HepG2 (cell line): ENCODE measurements around the gene ANKLE1. TPM values are rescaled to one million over a fixed set of nuclear protein-coding genes. Genes with fewer than 3 reads are reported as not detected.

ENCODE experiments used
- ATAC-seq: fragments of 200-7000 bp; cut with Tn5 transposase; 3 replicates; pipeline ENCODE4 v1.9.1; 2020; ENCODE audit warnings: mild to moderate bottlenecking, moderate library complexity
- BruUV-seq: library from RNA; stranded (reverse); fragments of 400-500 nt; replicated peaks from 2 replicates; lab custom pipeline; 2021; lab: Mats Ljungman, UMichigan
- CTCF ChIA-PET: fragments of 300-600 bp; formaldehyde crosslinking; extraction: SDS; loops from one replicate; lab custom pipeline; 2021; ENCODE audit warnings: low total read pairs, inconsistent platforms, low intra/inter-chr PET ratio; lab: Yijun Ruan, JAX
- POLR2A ChIA-PET: fragments of 350-600 bp; sonication (Branson Sonifier 250); formaldehyde crosslinking; loops from one replicate; lab custom pipeline; 2020; ENCODE audit warnings: antibody characterized with exemption, inconsistent platforms; lab: Yijun Ruan, JAX
- DNase-seq: peaks from one replicate; pipeline ENCODE4 v3.0.0-alpha.2; 2015; ENCODE audit warnings: low spot score
- FAIRE-seq: peaks from 3 replicates; lab custom pipeline; 2011; peaks lifted over from hg19 to GRCh38; lab: Jason Lieb, UNC
- H2AFZ ChIP-seq: one replicate; pipeline ENCODE4 v1.6.1; 2011; ENCODE audit warnings: low read length, inconsistent platforms
- H3K27ac ChIP-seq: fragments of 300-600 bp; 3 replicates; pipeline ENCODE4 v1.8.0; 2011; ENCODE audit warnings: mixed run types, mild to moderate bottlenecking, mixed read lengths, low read length, inconsistent platforms; ENCODE audit not compliant: insufficient read depth; ENCODE audit errors: extremely low read length
- H3K27me3 ChIP-seq, 2 experiments: fragments of 200-600 bp in 1 of 2; 2 replicates in 1 of 2; 3 replicates in 1 of 2; pipeline versions ENCODE4 v1.6.0 to v1.8.0; 2011; ENCODE audit warnings: low read length in 2 of 2, mild to moderate bottlenecking in 2 of 2, moderate library complexity in 2 of 2, inconsistent platforms in 1 of 2; ENCODE audit not compliant: insufficient read depth in 2 of 2, control insufficient read depth in 1 of 2
- H3K36me3 ChIP-seq, 2 experiments: fragments of 200-600 bp in 1 of 2; replicated peaks in 1 of 2; 2 replicates in 1 of 2; 3 replicates in 1 of 2; pipeline versions ENCODE4 v1.5.1 to v1.8.0; 2011; ENCODE audit warnings: low read length in 2 of 2, inconsistent platforms in 1 of 2; ENCODE audit not compliant: insufficient read depth in 2 of 2, control insufficient read depth in 1 of 2
- H3K4me1 ChIP-seq: 2 replicates; pipeline ENCODE4 v1.5.1; 2012; ENCODE audit warnings: low read length, inconsistent platforms; ENCODE audit not compliant: insufficient read depth
- H3K4me2 ChIP-seq: 2 replicates; pipeline ENCODE4 v1.6.0; 2011; ENCODE audit warnings: low read depth, low read length, inconsistent platforms
- H3K4me3 ChIP-seq, 3 experiments: fragments of 200-600 bp in 1 of 3; sonication (generic), shearing (Covaris generic) in 1 of 3; replicated peaks in 1 of 3; 2 replicates each; pipeline ENCODE4 v1.5.1; 2011 to 2016; ENCODE audit warnings: low read length in 3 of 3, inconsistent platforms in 2 of 3, low read depth in 2 of 3, mild to moderate bottlenecking in 2 of 3, control low read depth in 1 of 3, mixed read lengths in 1 of 3; ENCODE audit not compliant: insufficient read depth in 1 of 3
- H3K79me2 ChIP-seq: one replicate; pipeline ENCODE4 v1.6.1; 2011; ENCODE audit warnings: low read length, inconsistent platforms; ENCODE audit not compliant: insufficient read depth
- H3K9ac ChIP-seq: 2 replicates; pipeline ENCODE4 v1.6.0; 2011; ENCODE audit warnings: mild to moderate bottlenecking, low read depth, low read length, inconsistent platforms; ENCODE audit not compliant: insufficient read depth
- H3K9me3 ChIP-seq: 2 replicates; pipeline ENCODE4 v1.5.1; 2012; ENCODE audit warnings: mild to moderate bottlenecking, low read length
- H4K20me1 ChIP-seq: 2 replicates; pipeline ENCODE4 v1.6.0; 2011; ENCODE audit warnings: inconsistent platforms, mild to moderate bottlenecking, low read length, moderate library complexity; ENCODE audit not compliant: insufficient read depth
- ARID4A ChIP-seq: sonication (generic); formaldehyde crosslinking; IDR thresholded peaks from 2 replicates; pipeline ENCODE4 v1.5.0; 2020; ENCODE audit warnings: mild to moderate bottlenecking, missing genetic modification reagents, borderline replicate concordance
- ATAD3A ChIP-seq: sonication (generic); formaldehyde crosslinking; IDR thresholded peaks from 2 replicates; pipeline ENCODE4 v1.4.0; 2020; ENCODE audit warnings: missing genetic modification reagents
- GATAD2A ChIP-seq: IDR thresholded peaks from 2 replicates; pipeline ENCODE4 v1.6.1; 2016
- HCFC1 ChIP-seq: fragments of 150-350 bp; IDR thresholded peaks from 2 replicates; pipeline ENCODE4 v1.6.1; 2014; ENCODE audit warnings: low read depth, low read length
- HES4 ChIP-seq: sonication (generic); formaldehyde crosslinking; IDR thresholded peaks from 2 replicates; pipeline ENCODE4 v1.9.0; 2021; ENCODE audit warnings: mild to moderate bottlenecking, missing genetic modification reagents, borderline replicate concordance
- HMGXB4 ChIP-seq, 2 experiments: sonication (generic) in 1 of 2; formaldehyde crosslinking in 1 of 2; IDR thresholded peaks; 2 replicates each; pipeline versions ENCODE4 v1.4.0 to v1.6.1; 2018 to 2020; ENCODE audit warnings: missing genetic modification reagents in 2 of 2, borderline replicate concordance in 1 of 2, low read depth in 1 of 2, mild to moderate bottlenecking in 1 of 2, missing biosample characterization in 1 of 2
- MZF1 ChIP-seq: sonication (generic); formaldehyde crosslinking; IDR thresholded peaks from 2 replicates; pipeline ENCODE4 v1.8.1; 2023; ENCODE audit warnings: mild to moderate bottlenecking, missing genetic modification reagents, borderline replicate concordance
- SAP130 ChIP-seq: IDR thresholded peaks from 2 replicates; pipeline ENCODE4 v1.6.1; 2016; ENCODE audit warnings: low read depth
- SNAPC2 ChIP-seq: sonication (generic); formaldehyde crosslinking; IDR thresholded peaks from 2 replicates; pipeline ENCODE4 v1.8.1; 2022; ENCODE audit warnings: mild to moderate bottlenecking, missing genetic modification reagents
- ZBTB26 ChIP-seq: IDR thresholded peaks from 2 replicates; pipeline ENCODE4 v1.6.1; 2016; ENCODE audit warnings: missing compliant biosample characterization, missing genetic modification reagents, borderline replicate concordance
- ZFY ChIP-seq: sonication (generic); formaldehyde crosslinking; IDR thresholded peaks from 2 replicates; pipeline ENCODE4 v1.4.0; 2020; ENCODE audit warnings: missing genetic modification reagents
- ZNF225 ChIP-seq: sonication (generic); formaldehyde crosslinking; IDR thresholded peaks from 2 replicates; pipeline ENCODE4 v1.4.0; 2020; ENCODE audit warnings: mild to moderate bottlenecking, missing genetic modification reagents
- ZNF260 ChIP-seq: sonication (generic); formaldehyde crosslinking; IDR thresholded peaks from 2 replicates; pipeline ENCODE4 v1.4.0; 2020; ENCODE audit warnings: missing genetic modification reagents, low read depth, mild to moderate bottlenecking, borderline replicate concordance
- ZNF776 ChIP-seq: sonication (generic); formaldehyde crosslinking; IDR thresholded peaks from 2 replicates; pipeline ENCODE4 v1.4.0; 2020; ENCODE audit warnings: mild to moderate bottlenecking, missing genetic modification reagents
- ZNF883 ChIP-seq: sonication (generic); formaldehyde crosslinking; IDR thresholded peaks from 2 replicates; pipeline ENCODE4 v1.5.1; 2020; ENCODE audit warnings: mild to moderate bottlenecking, missing genetic modification reagents; ENCODE audit errors: not compliant biosample characterization
- WGBS: methylation state at CpG from one replicate; pipeline ENCODE4 v1.1.6; 2017; ENCODE audit warnings: low lambda C conversion rate; 5-methylcytosine and 5-hydroxymethylcytosine counted together
- in situ Hi-C: cut with HindIII; loops from 2 replicates; pipeline ENCODE4 v1.10.0; 2017; ENCODE audit warnings: low pct_unique_long_range_greater_than_20kb; ENCODE audit not compliant: extremely low pct_ligation_motif_present
- intact Hi-C: fragments of 100-400 bp; cut with micrococcal nuclease; formaldehyde crosslinking; loops from one replicate; pipeline ENCODE4 v1.10.0; 2022; ENCODE audit not compliant: unreplicated experiment
- polyA plus RNA-seq, 8 experiments: library from polyadenylated mRNA; depleted of rRNA in 3 of 8; stranded (reverse) in 7 of 8; unstranded in 1 of 8; fragments of >200 nt; fragmentation: Illumina TruSeq in 4 of 8; extraction: Trizol in 4 of 8; gene quantifications; 2 replicates each; pipeline versions ENCODE4 v1.2.1 to v1.2.3, GENCODE V29; 2011 to 2016; ENCODE audit warnings: low read depth in 4 of 8, missing spikeins in 1 of 8, mixed read lengths in 1 of 8; ENCODE audit not compliant: insufficient read depth in 1 of 8
- total RNA-seq, 5 experiments: library from RNA; depleted of rRNA; stranded (reverse); fragments of >200 nt; fragmentation: Illumina TruSeq; extraction: Trizol; gene quantifications; 2 replicates each; pipeline ENCODE4 v1.2.3, GENCODE V29; 2016; ENCODE audit warnings: low read depth in 1 of 5

Gene ANKLE1
- total and polyA plus RNA-seq, 2 of the 13 experiments (the other 11 are each of a cell fraction or from before 2014, with no cell fraction given) = 0.69 to 1.5 TPM

GRCh38 chr19:17309198-17309964 is 27.7 kb downstream of the ANKLE1 start, which contains the start of gene DDA1:
DDA1 (plus strand) TSS chr19:17309563; CDS start chr19:17309655, 92 bp downstream.
- peak; percentile 99 for DNase-seq
- POLR2A ChIA-PET = interaction anchor here (0.6 to 3.1 kb wide), 24 partner anchors 9 to 235 kb away, joined by 3 to 37 read pairs (median 4); partner anchors contain the start of genes ANKLE1, ANO8, BABAM1 and BST2
- Histone ChIP-seq H3K4me2 (peak within 1 kb of the TSS; percentile 92), H3K4me3 (peak within 1 kb of the TSS; percentile 75 to 87 (median 84)), H3K27me3 (no peaks in the 10 kb centered on the region; a peak in 1 of 5 replicates), H2AFZ (no peak within 1 kb of the TSS), H3K79me2 (peaks cover 30% of the 10 kb centered on the region), H3K27ac (peak within 1 kb of the TSS; percentile 62), H3K4me1 (peaks cover 45% of the 10 kb centered on the region), H4K20me1 (peaks cover 7% of the 10 kb centered on the region), H3K36me3 (peaks cover 6 to 7% of the 10 kb centered on the region in 2 experiments; a peak in 4 of 5 replicates), H3K9me3 (no peaks in the 10 kb centered on the region), H3K9ac (peak within 1 kb of the TSS; percentile 74)
- CTCF ChIA-PET = no interaction called here
- ATAC-seq = peak; percentile 82
- intact Hi-C loops (loop anchor here (2.0 kb wide), 1 partner anchor 27 kb away; the partner anchor contains the start of gene GTPBP3), in situ Hi-C loops (no loop called here)
- WGBS = 0% methylated on average over 26 of the region's 46 CpGs
- FAIRE-seq = peak; percentile 100
- BruUV-seq = TSS peak; percentile 64
- TF ChIP-seq HCFC1 (peak; percentile 90), ARID4A (CRISPR knock-in tag) (peak; percentile 87), SNAPC2 (CRISPR knock-in tag) (no peak), HMGXB4 (CRISPR knock-in tag; IDR thresholded peaks at IDR 0.05; ENCODE audit: borderline replicate concordance in 1 of 2, low read depth in 1 of 2) (peak in 1 of 2 experiments; percentile 41; a peak in 3 of 4 replicates), ATAD3A (CRISPR knock-in tag) (no peak), ZNF883 (CRISPR knock-in tag) (peak; percentile 62), ZBTB26 (CRISPR knock-in tag) (0 out of 2 replicates have a peak, but pooled peaks have one; percentile 20), ZNF225 (peak; percentile 12; the same call in 1 of the 2 replicates), ZNF776 (CRISPR knock-in tag) (peak; percentile 13; the same call in 1 of the 2 replicates), ZFY (peak; percentile 79), ZNF260 (CRISPR knock-in tag) (no peak), GATAD2A (peak; percentile 16; the same call in 1 of the 2 replicates), HES4 (peak; percentile 94; the same call in 1 of the 2 replicates), SAP130 (CRISPR knock-in tag) (peak; percentile 80), MZF1 (CRISPR knock-in tag) (0 out of 2 replicates have a peak, but pooled peaks have one; percentile 30)
